Sigmoid colon (tissue), 4 donors: ENCODE results near the gene PTK7.
A peak's percentile ranks its signal among the peaks of the same experiment; 100 is the strongest.

ENCODE experiments used
- CTCF ChIP-seq, 4 experiments: fragments of 450-650 bp in 3 of 4; fragments of 200-600 bp in 1 of 4; IDR thresholded peaks; one replicate each; pipeline ENCODE4 v1.5.1; 2016 to 2019; ENCODE audit warnings: antibody characterized with exemption in 4 of 4, mild to moderate bottlenecking in 3 of 4, moderate library complexity in 2 of 4
- EP300 ChIP-seq, 4 donors: sonication (generic); formaldehyde crosslinking; IDR thresholded peaks; one replicate each; pipeline ENCODE4 v1.6.1; 2017; ENCODE audit warnings: antibody characterized with exemption in 4 of 4
- POLR2A ChIP-seq, 2 donors: fragments of 450-650 bp; IDR thresholded peaks; one replicate each; pipeline ENCODE4 v1.6.1; 2016; ENCODE audit warnings: antibody characterized with exemption in 2 of 2, mild to moderate bottlenecking in 2 of 2, moderate library complexity in 2 of 2
- POLR2AphosphoS5 ChIP-seq, 4 donors: sonication (generic); formaldehyde crosslinking; IDR thresholded peaks; one replicate each; pipeline ENCODE4 v1.6.1; 2017; ENCODE audit warnings: antibody characterized with exemption in 4 of 4

- TF ChIP-seq CTCF (IDR thresholded peaks at IDR 0.05): peak in 2 of 4 experiments; percentile 18 to 32
- no peak for TF ChIP-seq EP300 (IDR thresholded peaks at IDR 0.05)
- TF ChIP-seq POLR2A (IDR thresholded peaks at IDR 0.05): no peak
- TF ChIP-seq POLR2AphosphoS5 (IDR thresholded peaks at IDR 0.05): no peak
Measured at GRCh38 chr6:43129434-43130194, 53.5 kb downstream of the PTK7 start.
